Neural crest cell (in vitro differentiated cells): ENCODE results near the gene SURF1. TPM values are rescaled to one million over a fixed set of nuclear protein-coding genes. Genes with fewer than 3 reads are reported as not detected.
A peak's percentile ranks its signal among the peaks of the same experiment; 100 is the strongest.
"Not testable (repeated sequence)": the region's sequence is repeated elsewhere in the genome, so short reads cannot be mapped to it uniquely, and the experiment has no call there.

ENCODE experiments used
- DNase-seq: peaks from one replicate; pipeline ENCODE4 v3.0.0; 2021; ENCODE audit warnings: low read depth, mixed read lengths, low spot score
- H3K27ac Mint-ChIP-seq: one replicate; pipeline ENCODE4 v1.8.0; 2021; ENCODE audit warnings: mild to moderate bottlenecking, mixed read lengths; ENCODE audit not compliant: unreplicated experiment
- H3K27me3 Mint-ChIP-seq: 2 replicates; pipeline ENCODE4 v1.8.0; 2021; ENCODE audit warnings: low read depth, mild to moderate bottlenecking, mixed read lengths
- H3K36me3 Mint-ChIP-seq: 2 replicates; pipeline ENCODE4 v1.8.0; 2021; ENCODE audit warnings: low read depth, mild to moderate bottlenecking, mixed read lengths
- H3K4me1 Mint-ChIP-seq: 2 replicates; pipeline ENCODE4 v1.8.0; 2021; ENCODE audit warnings: mixed read lengths
- H3K4me3 Mint-ChIP-seq: one replicate; pipeline ENCODE4 v1.8.0; 2021; ENCODE audit warnings: mild to moderate bottlenecking, mixed read lengths
- H3K9me3 Mint-ChIP-seq: 2 replicates; pipeline ENCODE4 v1.8.0; 2021; ENCODE audit warnings: mixed read lengths
- total RNA-seq: library from RNA; stranded (reverse); gene quantifications from 2 replicates; pipeline ENCODE4 v1.2.1, GENCODE V29; 2021
- TF ChIP-seq, protein P1 (sequence below): fragments of 200-600 bp; sonication (generic); conservative IDR thresholded peaks from 2 replicates; pipeline ENCODE4 v1.5.0; 2021; ENCODE audit warnings: antibody characterized with exemption, mild to moderate bottlenecking

SURF1 gene
- total RNA-seq, 1 donor from 2014 or later: 32.1 TPM

DNA sequence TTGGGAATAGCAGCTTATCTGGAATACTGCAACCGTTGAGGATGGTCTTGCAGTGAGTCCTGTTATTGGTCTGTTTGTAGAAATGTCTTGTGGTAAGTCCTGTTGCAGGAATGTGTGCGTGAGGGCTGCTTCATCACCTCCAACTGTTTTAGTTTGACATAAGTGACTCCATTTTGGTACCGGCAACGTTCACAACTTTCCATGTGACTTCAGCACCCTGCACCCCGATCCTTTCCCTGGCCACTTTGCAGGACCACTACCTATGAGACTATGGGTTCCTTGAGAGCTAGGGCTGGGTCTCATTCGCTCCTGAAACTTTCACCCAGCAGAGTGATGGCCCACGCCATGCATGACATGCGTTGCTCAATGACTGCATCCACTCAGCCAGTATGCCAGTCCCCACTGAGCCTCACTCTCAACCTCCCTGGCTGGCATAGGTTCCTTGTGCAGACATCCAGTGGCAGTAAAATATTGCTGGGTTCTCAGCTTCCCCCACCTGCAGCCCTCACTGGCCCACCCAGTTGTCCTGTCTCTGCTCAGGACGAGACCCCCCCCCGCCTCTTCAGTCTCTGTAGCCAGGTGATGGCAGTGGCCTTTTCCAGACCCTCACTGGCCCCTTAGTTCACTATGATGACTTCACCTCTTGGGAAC lies 28.3 kb downstream of the SURF1 start:
- TF ChIP-seq, protein P1, sequence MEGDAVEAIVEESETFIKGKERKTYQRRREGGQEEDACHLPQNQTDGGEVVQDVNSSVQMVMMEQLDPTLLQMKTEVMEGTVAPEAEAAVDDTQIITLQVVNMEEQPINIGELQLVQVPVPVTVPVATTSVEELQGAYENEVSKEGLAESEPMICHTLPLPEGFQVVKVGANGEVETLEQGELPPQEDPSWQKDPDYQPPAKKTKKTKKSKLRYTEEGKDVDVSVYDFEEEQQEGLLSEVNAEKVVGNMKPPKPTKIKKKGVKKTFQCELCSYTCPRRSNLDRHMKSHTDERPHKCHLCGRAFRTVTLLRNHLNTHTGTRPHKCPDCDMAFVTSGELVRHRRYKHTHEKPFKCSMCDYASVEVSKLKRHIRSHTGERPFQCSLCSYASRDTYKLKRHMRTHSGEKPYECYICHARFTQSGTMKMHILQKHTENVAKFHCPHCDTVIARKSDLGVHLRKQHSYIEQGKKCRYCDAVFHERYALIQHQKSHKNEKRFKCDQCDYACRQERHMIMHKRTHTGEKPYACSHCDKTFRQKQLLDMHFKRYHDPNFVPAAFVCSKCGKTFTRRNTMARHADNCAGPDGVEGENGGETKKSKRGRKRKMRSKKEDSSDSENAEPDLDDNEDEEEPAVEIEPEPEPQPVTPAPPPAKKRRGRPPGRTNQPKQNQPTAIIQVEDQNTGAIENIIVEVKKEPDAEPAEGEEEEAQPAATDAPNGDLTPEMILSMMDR: no peak
- no peaks in the 10 kb centered on the region for H3K4me1 Mint-ChIP-seq

GRCh38 chr9:133327021-133327420 lies 29.3 kb downstream of the SURF1 start:
- H3K27me3 Mint-ChIP-seq, H3K4me1 Mint-ChIP-seq, DNase-seq, H3K4me3 Mint-ChIP-seq, H3K9me3 Mint-ChIP-seq, H3K27ac Mint-ChIP-seq: not testable (repeated sequence)
- H3K36me3 Mint-ChIP-seq: peaks cover 15% of the 10 kb centered on the region

More for the DNA sequence above, 28.3 kb downstream of the SURF1 start:
- no peak for DNase-seq
- Mint-ChIP-seq H3K9me3 (no peaks in the 10 kb centered on the region), H3K36me3 (peaks cover 15% of the 10 kb centered on the region), H3K27me3 (no peaks in the 10 kb centered on the region), H3K4me3 (no peak overlapping the region), H3K27ac (no peak overlapping the region)

DNA sequence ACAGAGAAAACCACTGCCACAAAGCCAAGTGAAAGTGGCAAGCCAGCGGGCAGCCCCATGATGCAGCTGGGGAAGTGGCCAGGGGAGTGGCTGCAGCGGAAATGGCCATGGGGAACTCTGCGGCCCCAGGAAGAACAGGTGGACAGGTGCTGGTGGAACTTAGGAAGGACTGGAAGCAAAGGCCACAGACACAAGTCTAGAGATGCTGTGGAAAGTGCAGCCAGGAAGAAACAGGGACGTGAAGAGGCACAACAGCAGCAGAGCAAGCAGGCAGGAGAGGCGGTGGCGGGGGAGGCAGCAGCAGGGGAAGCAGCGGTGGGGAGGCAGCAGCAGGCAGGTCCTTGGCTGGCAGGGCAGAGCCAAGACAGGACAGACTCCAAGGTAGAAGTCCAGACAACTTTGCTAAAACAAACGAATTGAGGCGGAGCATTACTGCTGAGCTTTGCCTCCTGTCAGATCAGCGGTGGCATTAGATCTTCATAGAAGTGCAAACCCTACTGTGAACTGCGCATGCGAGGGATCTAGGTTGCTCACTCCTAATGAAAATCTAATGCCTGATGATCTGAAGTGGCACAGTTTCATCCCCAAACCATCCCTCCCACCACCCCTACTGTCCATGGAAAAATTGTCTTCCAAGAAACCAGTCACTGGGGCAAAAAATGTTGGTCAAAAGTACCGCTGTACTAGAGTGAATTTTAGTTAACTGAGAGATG lies 32.1 kb downstream of the SURF1 start:
- Mint-ChIP-seq H3K36me3 (peaks cover 6% of the 10 kb centered on the region), H3K9me3 (no peaks in the 10 kb centered on the region), H3K27me3 (no peaks in the 10 kb centered on the region), H3K27ac (peak overlapping the region; percentile 20), H3K4me3 (no peak overlapping the region), H3K4me1 (no peaks in the 10 kb centered on the region)
- TF ChIP-seq, protein P1: no peak
- no peak for DNase-seq

DNA sequence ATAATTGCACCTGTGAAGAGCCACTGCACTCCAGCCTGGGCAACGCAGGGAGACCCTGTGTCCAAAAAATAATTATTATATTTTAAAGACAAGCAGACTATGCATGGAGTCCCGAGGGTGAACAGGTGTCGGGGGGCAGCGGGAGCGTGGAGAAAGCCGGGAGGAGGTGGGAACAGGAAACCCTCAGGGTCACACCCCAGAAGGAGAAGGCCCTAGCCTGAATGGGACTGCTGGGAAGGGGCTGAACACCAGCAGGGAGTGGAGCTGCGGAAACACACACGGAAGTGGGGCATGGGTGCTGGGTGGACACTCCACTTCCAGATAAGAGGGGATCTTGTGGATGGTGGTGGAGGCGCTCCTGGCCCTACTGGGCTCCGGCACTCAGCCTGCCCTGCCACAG lies 33.1 kb downstream of the SURF1 start:
- no peak overlapping the region for H3K27ac Mint-ChIP-seq
- DNase-seq: no peak
- H3K9me3 Mint-ChIP-seq: no peaks in the 10 kb centered on the region
- H3K36me3 Mint-ChIP-seq: no peaks in the 10 kb centered on the region
- no peaks in the 10 kb centered on the region for H3K27me3 Mint-ChIP-seq
- no peaks in the 10 kb centered on the region for H3K4me1 Mint-ChIP-seq
- H3K4me3 Mint-ChIP-seq: no peak overlapping the region
- TF ChIP-seq, protein P1: no peak

DNA sequence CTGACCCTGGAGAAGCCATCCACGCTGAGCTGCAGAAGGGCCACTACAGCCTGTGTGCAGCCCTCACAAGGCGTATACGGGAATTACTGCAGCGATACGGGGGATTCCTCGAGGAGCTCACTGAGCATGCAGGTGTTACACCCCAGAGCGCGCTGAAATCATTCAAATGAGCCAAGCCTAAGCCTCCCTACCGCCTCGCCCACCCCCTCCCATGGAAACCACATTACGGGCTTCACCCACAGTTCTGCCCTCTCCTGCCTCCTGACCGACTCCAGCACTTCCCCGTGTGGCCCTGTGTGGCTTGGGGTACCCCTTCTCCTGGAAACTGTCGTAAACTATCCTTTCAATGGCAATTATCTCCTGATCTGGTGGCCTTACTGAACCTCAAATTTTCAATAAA lies 33.6 kb downstream of the SURF1 start:
- Mint-ChIP-seq H3K36me3 (no peaks in the 10 kb centered on the region), H3K4me1 (no peaks in the 10 kb centered on the region), H3K4me3 (no peak overlapping the region), H3K27ac (no peak overlapping the region), H3K27me3 (no peaks in the 10 kb centered on the region), H3K9me3 (no peaks in the 10 kb centered on the region)
- DNase-seq: no peak
- TF ChIP-seq, protein P1: no peak

DNA sequence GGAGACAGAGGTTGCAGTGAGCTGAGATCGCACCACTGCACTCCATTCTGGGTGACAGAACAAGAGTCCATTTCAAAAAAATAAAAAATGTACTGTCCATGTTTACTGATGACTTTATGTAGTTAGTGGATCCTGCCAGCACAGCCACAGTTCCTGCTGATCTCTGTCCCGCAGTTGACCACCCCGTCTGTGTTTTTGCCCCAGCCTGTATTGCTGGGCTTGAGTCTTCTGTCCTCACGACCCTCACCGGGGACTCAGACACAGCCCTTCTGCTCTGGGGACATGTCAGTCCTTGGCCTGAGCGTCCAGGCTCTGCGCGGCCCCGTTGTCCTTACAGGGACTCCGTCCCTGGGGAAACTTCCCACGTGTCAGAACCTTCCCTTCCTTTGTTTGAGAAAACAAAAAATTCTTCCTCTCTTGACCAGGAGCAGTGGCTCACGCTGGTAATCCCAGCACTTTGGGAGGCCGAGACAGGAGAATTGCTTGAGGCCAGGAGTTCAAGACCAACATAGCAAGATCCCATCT lies 34.8 kb downstream of the SURF1 start:
- TF ChIP-seq, protein P1: no peak
- Mint-ChIP-seq H3K27me3 (no peaks in the 10 kb centered on the region), H3K9me3 (no peaks in the 10 kb centered on the region), H3K4me3 (no peak overlapping the region), H3K4me1 (no peaks in the 10 kb centered on the region), H3K27ac (no peak overlapping the region), H3K36me3 (no peaks in the 10 kb centered on the region)
- no peak for DNase-seq
